Liver (tissue), 3 donors: ENCODE data around the gene TENT5C.

Experiments used
- FOXA1 ChIP-seq: IDR thresholded peaks from 2 replicates; pipeline ENCODE4 v1.6.1; 2016; ENCODE audit warnings: antibody characterized with exemption
- JUND ChIP-seq, 2 donors: IDR thresholded peaks; 2 replicates each; pipeline ENCODE4 v1.6.1; 2016; ENCODE audit warnings: antibody characterized with exemption in 2 of 2
- RAD21 ChIP-seq, 2 donors: IDR thresholded peaks; 2 replicates each; pipeline ENCODE4 v1.6.1; 2016; ENCODE audit warnings: antibody characterized with exemption in 2 of 2, mild to moderate bottlenecking in 2 of 2
- REST ChIP-seq: IDR thresholded peaks from 2 replicates; pipeline ENCODE4 v1.6.1; 2016; ENCODE audit warnings: antibody characterized with exemption, mild to moderate bottlenecking
- RXRA ChIP-seq, 2 donors: IDR thresholded peaks; 2 replicates each; pipeline ENCODE4 v1.6.1; 2017 to 2018; ENCODE audit warnings: antibody characterized with exemption in 2 of 2, mild to moderate bottlenecking in 1 of 2
- SP1 ChIP-seq: IDR thresholded peaks from 2 replicates; pipeline ENCODE4 v1.6.1; 2018; ENCODE audit warnings: antibody characterized with exemption, mild to moderate bottlenecking
- TAF1 ChIP-seq: conservative IDR thresholded peaks from 2 replicates; pipeline ENCODE4 v1.6.1; 2016; ENCODE audit warnings: antibody characterized with exemption, mild to moderate bottlenecking
- YY1 ChIP-seq: IDR thresholded peaks from 2 replicates; pipeline ENCODE4 v1.6.1; 2016; ENCODE audit warnings: antibody characterized with exemption, mild to moderate bottlenecking
- TF ChIP-seq, protein P1 (sequence below): fragments of 150-350 bp; IDR thresholded peaks from 2 replicates; pipeline ENCODE4 v1.5.1; 2017; ENCODE audit warnings: improper control_type of control experiment, low read depth, low read length; ENCODE audit not compliant: missing input control
- TF ChIP-seq, protein P2 (sequence below): IDR thresholded peaks from 2 replicates; pipeline ENCODE4 v1.6.1; 2016; ENCODE audit warnings: antibody characterized with exemption
- donor health status: healthy.
- donor health status: healthy.

DNA sequence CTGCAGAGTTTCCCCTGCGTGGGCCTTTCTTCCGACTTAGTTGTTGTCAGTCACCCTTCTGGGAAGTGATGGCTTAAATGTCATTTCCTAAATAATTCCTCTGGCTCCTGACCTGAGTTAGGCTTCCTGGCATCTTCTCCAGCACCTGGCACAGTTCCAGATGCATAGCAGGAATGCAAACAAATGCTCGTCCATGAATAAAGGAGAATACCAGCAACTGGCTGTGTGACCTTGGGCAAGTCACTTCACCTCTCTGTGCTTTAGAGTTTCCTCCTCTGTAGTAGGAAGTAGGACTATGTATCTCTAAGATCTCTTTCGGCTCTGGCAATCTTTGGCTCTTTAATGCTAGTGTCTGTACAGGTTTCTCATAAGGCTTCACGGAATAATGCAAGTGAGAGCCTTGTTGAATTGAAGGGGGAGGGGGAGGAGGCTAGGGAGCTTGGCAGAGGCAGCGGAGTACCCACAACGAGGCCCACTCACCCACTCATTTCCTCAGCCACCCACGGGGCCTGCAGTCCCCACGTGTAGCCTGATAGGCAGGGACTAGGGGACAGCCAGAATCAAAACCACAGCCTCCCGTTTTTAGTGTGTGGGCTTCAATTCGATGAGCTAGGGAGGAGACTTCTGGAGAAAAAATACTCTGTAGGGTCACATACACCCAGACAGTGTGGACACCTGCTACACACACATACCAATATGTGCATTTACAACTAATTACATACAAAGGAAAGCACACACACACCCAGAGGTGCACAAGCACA is 48.1 kb downstream of the TENT5C start:
- TF ChIP-seq, protein P1, sequence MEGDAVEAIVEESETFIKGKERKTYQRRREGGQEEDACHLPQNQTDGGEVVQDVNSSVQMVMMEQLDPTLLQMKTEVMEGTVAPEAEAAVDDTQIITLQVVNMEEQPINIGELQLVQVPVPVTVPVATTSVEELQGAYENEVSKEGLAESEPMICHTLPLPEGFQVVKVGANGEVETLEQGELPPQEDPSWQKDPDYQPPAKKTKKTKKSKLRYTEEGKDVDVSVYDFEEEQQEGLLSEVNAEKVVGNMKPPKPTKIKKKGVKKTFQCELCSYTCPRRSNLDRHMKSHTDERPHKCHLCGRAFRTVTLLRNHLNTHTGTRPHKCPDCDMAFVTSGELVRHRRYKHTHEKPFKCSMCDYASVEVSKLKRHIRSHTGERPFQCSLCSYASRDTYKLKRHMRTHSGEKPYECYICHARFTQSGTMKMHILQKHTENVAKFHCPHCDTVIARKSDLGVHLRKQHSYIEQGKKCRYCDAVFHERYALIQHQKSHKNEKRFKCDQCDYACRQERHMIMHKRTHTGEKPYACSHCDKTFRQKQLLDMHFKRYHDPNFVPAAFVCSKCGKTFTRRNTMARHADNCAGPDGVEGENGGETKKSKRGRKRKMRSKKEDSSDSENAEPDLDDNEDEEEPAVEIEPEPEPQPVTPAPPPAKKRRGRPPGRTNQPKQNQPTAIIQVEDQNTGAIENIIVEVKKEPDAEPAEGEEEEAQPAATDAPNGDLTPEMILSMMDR: no peak
- TF ChIP-seq YY1 (no peak), SP1 (no peak), TAF1 (no peak), RAD21 (IDR thresholded peaks at IDR 0.05) (no peak), FOXA1 (no peak), RXRA (IDR thresholded peaks at IDR 0.05) (no peak), JUND (IDR thresholded peaks at IDR 0.05) (no peak), REST (no peak)
- TF ChIP-seq, protein P2, sequence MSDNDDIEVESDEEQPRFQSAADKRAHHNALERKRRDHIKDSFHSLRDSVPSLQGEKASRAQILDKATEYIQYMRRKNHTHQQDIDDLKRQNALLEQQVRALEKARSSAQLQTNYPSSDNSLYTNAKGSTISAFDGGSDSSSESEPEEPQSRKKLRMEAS: no peak
